Skin epidermis (tissue), 12 donors: ENCODE measurements around the gene CDHR2.
A peak's percentile ranks its signal among the peaks of the same experiment; 100 is the strongest.
"Not testable (repeated sequence)": the region's sequence is repeated elsewhere in the genome, so short reads cannot be mapped to it uniquely, and the experiment has no call there.

ENCODE experiments used
- H3K27ac ChIP-seq, 21 experiments: fragments of 200-600 bp; sonication (generic) in 11 of 21; one replicate each; pipeline ENCODE4 v1.5.0; 2020; ENCODE audit warnings: mild to moderate bottlenecking in 3 of 21, inconsistent platforms in 2 of 21, moderate library complexity in 2 of 21
- H3K4me3 ChIP-seq, 7 experiments: fragments of 200-600 bp; sonication (generic) in 2 of 7; one replicate each; pipeline ENCODE4 v1.5.0; 2020; ENCODE audit warnings: inconsistent platforms in 2 of 7, mild to moderate bottlenecking in 2 of 7, moderate library complexity in 1 of 7

Gene CDHR2

GRCh38 chr5:176538989-176539384 is 10.2 kb upstream of the CDHR2 start:
- no peak overlapping the region for H3K4me3 ChIP-seq
- H3K27ac ChIP-seq, result no peak overlapping the region

DNA sequence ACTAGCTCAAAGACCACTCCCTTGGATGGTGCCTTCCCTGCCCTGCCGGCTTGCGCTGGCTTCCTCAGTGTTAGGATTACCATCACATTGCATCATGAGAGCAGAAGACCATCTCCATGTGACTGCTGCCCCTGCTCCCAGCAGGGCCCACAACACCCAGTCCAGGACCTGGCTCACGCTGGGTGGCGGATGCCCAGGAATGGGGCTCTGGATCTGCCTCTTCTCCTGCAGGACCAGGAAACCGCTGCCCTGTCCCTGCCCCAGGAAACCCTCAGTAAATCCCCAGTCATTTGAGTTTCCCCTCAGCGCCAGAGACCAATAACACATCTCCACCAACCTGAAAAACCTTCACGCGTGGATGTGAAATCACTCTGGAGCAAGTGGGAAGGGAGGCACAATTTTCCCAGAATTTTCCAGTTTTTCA is 8.7 kb upstream of the CDHR2 start:
- H3K4me3 ChIP-seq, result no peak overlapping the region
- peak overlapping the region in 10 of 21 experiments; percentile 45 to 95 (median 92) for H3K27ac ChIP-seq

DNA sequence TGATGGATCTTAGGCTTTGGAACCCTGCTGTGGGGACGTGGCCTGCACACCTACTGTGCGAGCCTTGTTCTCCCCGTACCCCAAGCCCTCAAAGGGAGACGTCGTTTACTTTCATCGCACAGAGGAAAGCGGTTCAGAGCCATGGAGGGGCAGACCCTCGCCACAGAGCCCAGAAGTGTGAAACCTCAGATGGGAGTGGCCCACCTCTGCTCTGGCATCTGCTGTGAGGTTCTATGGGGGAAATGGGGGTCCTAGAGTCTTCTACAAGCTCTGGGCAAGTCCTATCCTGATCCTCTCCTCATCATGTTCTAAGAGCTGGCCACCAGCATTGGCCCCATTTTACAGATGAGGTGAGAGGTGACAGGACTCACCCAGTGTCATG is 8.2 kb upstream of the CDHR2 start:
- H3K27ac ChIP-seq, result peak overlapping the region in 19 of 21 experiments; percentile 3 to 95 (median 88)
- H3K4me3 ChIP-seq, result no peak overlapping the region

- peak overlapping the region; percentile 47 to 74 (median 67) for H3K4me3 ChIP-seq
- H3K27ac ChIP-seq, result peak overlapping the region in 20 of 21 experiments; percentile 69 to 95 (median 88)
These were observed 7.6 kb upstream of the CDHR2 start for GRCh38 chr5:176541338-176542134.

DNA sequence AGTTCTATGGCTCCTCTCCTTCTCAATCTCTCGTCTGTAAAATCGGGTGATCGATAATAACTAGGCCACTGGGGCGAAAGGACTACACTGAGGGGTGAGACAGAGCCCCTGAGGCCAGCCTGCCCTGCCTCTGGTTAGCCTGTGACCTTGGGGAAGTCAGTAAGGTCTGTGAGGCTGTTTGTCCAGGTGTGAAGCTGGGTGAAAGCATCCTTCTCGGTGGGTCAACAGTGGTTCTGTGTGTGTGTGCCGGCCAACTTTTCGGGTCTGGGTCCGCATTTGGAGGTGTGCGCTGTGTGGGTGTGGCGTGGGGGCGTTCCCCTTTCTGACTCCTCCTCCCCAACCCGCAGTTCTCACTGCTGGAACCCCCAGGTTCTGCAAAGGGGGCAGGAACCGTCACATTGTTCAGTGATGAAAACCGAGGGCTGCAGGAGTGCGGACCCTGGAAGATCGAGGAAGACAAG is 7.0 kb upstream of the CDHR2 start:
- peak overlapping the region in 20 of 21 experiments; percentile 69 to 95 (median 88) for H3K27ac ChIP-seq
- peak overlapping the region; percentile 47 to 74 (median 67) for H3K4me3 ChIP-seq

GRCh38 chr5:176542596-176543427 is 6.3 kb upstream of the CDHR2 start:
- Histone ChIP-seq H3K4me3 (peak overlapping the region; percentile 47 to 74 (median 67)), H3K27ac (peak overlapping the region; percentile 69 to 95 (median 88))

- Histone ChIP-seq H3K27ac (peak overlapping the region; percentile 40 to 90 (median 80)), H3K4me3 (peak overlapping the region; percentile 37 to 74 (median 56))
These were observed 5.5 kb upstream of the CDHR2 start for GRCh38 chr5:176543428-176544182.

DNA sequence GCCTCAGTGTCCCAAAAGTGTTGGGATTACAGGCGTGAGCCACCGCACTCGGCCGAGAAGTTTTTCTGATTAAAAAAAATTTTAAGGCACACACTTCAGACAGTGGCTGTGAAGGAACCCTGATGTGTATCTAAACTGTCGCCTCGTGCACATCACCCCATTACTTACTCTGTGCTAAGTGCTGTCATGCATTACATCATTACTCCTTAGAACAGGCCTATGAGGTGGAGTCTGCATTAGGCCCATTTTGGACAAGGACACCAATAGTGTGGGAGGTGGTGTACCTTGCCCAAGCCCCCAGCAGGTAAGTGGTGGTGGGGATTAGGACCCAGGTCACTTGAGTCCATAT is 3.8 kb upstream of the CDHR2 start:
- Histone ChIP-seq H3K4me3 (no peak overlapping the region), H3K27ac (peak overlapping the region in 4 of 21 experiments; percentile 14 to 64 (median 20))

DNA sequence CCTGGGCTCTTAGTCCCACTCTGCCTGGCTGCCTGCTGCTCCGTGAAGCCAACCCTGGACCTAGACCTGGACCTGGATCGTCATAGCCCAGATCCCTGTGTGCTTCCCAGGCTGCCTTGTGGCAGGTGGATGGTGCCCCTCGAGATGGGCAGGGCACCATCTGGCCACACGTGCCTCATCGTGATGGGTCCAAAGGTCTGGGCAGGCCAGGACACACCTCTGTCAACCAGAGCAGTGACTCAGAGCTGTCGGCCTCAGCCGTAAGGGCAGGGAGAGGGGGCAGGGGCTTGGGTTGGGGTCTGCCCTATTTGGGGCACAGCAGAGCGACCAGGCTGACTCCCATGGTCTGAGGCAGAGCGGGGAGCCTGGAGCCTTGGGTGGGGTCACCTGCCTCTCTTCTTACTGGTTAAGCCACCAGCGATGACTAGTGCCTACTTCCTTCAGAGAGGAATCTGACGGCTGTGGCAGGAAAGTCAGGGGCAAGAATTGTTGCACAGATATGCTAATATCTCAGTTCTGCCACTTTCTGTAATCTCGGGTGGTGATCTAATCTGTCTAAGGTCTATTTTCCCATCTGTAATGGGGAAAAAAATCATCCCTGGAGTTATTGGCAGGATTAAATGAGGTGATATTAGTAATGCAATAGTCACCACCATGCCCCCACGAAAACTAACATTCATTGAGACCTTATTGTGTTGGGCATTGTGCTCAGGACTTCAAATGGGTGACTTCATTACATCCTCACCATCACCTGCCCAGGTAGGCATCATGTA is 3.2 kb upstream of the CDHR2 start:
- H3K27ac ChIP-seq, result peak overlapping the region in 5 of 21 experiments; percentile 14 to 64 (median 26)
- H3K4me3 ChIP-seq, result no peak overlapping the region

DNA sequence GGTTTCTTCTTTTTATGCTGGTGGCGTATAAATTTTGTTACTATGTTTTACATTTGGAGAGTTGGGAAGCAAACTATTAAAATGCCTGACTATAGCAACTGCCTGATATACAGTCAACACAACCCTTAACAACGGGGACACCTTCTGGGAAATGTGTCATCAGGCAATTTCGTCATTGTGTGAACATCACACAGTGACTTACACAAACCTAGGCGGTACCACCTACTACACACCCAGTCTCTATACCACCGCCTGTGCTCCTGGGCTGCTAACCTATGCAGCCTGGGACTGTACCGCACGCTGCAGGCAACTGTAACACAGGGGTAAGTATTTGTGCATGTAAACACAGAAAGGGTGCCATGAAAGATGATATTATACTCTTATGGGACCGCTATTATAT is 1.3 kb upstream of the CDHR2 start:
- Histone ChIP-seq H3K27ac (peak overlapping the region in 9 of 21 experiments; percentile 9 to 71 (median 51)), H3K4me3 (no peak overlapping the region)

DNA sequence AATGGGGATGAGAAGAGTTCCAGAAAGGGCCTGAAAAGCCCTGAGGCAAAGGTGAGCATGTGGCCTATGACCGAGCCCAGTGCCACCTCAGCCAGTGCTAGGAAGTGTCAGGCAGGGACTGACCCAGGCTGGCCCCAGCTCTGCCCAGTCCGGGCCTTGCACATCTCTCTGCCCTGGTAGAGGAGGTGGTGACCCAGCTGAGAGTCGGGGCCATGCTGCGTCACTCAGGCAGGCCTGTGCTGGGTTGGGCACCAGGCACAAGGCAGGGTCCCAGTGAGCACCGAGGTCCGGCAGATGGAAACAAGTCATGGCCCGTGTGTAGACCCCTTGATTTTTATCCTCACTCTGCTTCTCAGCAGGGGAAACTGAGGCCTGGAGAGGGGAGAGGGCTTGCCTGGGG is 729 bp downstream of the CDHR2 start:
- no peak overlapping the region for H3K27ac ChIP-seq
- no peak overlapping the region for H3K4me3 ChIP-seq

GRCh38 chr5:176550275-176550831 is 1.2 kb downstream of the CDHR2 start:
- Histone ChIP-seq H3K27ac (no peak overlapping the region), H3K4me3 (no peak overlapping the region)

DNA sequence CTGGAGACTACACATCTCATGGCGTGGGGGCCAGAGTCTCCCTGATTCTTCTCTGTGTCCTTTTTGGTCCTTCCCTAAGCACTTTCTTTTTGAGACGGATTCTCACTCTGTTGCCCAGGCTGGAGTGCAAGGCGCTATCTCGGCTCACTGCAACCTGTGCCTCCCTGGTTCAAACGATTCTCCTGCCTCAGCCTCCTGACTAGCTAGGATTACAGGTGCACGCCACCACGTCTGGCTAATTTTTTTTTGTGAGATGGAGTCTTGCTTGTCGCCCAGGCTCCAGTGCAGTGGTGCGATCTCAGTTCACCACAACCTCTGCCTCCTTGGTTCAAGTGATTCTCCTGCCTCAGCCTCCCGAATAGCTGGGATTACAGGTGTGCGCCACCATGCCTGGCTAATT is 1.8 kb downstream of the CDHR2 start:
- H3K4me3 ChIP-seq, H3K27ac ChIP-seq: not testable (repeated sequence)

DNA sequence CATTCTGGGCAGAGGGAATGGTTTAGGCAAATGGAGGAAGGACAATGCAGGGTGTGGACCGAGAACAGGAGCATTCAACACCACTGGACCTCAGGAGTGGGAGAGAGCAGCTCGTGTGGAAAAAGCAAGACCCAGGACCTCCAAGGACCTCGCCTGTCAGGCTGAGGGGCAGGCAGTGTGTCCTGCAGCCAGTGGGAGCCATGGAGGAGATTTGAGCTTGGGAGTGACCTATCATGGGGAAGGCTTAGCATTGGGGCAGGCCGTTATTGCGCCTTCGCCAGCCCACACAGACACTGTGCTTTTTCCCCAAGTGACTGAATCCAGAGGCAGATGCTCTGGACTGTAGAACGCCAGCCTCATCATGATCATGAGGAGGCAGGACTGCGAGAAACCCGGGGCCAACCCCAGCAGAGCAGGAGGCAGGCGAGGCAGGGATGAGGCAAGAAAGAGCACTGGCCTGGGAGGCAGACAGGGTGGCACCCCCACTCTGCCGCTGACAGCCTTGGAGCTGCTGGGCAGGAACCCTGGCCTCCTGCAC is 3.3 kb downstream of the CDHR2 start:
- no peak overlapping the region for H3K4me3 ChIP-seq
- no peak overlapping the region for H3K27ac ChIP-seq

- H3K4me3 ChIP-seq, result no peak overlapping the region
- no peak overlapping the region for H3K27ac ChIP-seq
These were observed 4.3 kb downstream of the CDHR2 start for GRCh38 chr5:176553260-176554085.

- Histone ChIP-seq H3K27ac (no peak overlapping the region), H3K4me3 (no peak overlapping the region)
These were observed 8.7 kb downstream of the CDHR2 start for GRCh38 chr5:176557846-176558245.

DNA sequence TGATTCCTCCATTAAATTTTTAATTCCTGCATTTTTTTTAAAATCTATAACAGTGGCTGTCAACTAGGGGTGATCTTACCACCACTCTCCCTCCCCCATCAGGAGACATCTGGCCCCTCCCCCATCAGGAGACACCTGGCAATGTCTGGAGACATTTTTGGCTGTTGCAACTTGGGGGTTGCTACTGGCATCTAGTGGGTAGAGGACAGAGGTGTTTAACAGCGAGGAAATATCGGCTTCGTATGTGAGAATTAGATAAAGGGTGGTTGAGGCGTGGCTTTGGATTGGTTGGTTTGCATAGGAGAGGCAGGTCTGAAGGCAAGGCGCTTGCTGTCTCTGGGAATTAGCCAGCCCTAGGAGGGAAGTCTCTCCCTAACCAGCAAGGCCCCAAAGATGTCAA is 10.5 kb downstream of the CDHR2 start:
- Histone ChIP-seq H3K4me3 (no peak overlapping the region), H3K27ac (no peak overlapping the region)

DNA sequence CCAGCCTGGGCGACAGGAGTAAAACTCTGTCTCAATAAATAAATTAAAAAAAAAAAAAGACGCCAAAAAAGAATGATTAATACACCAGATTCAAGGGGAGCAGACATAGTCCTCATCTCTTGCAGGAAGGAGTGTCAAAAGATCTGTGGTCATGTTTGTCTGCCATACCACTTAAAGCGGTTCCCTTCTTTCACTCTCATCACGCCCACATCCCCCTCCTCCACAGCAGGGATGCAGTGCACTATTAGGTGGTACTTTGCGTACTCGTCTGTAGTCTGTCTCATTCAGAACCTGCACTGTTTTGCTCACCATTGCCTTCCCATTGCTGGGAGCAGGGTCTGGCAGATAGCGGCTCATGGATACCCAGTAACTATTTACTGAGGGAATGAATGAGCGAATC is 11.2 kb downstream of the CDHR2 start:
- H3K27ac ChIP-seq, result no peak overlapping the region
- H3K4me3 ChIP-seq, result no peak overlapping the region
